CD14-positive monocyte (primary cell): Measurements from ENCODE around the gene CNTN6. TPM values are rescaled to one million over a fixed set of nuclear protein-coding genes. Genes with fewer than 3 reads are reported as not detected.

ENCODE experiments used
- DNase-seq, 3 donors: peaks; one replicate each; pipeline ENCODE4 v3.0.0-alpha.2; 2011 to 2022
- H2AFZ ChIP-seq: 2 replicates; pipeline ENCODE4 v1.6.0; 2012; ENCODE audit warnings: mild to moderate bottlenecking, low read depth, low read length, inconsistent platforms; ENCODE audit not compliant: insufficient read depth, poor library complexity, severe bottlenecking
- H3K27ac ChIP-seq, 2 donors: 1 replicate in 1 of 2; 2 replicates in 1 of 2; pipeline ENCODE4 v1.5.1; 2012 to 2013; ENCODE audit warnings: low read length in 2 of 2, control low read depth in 1 of 2, inconsistent platforms in 1 of 2, low read depth in 1 of 2, mild to moderate bottlenecking in 1 of 2
- H3K27me3 ChIP-seq, 2 donors: one replicate each; pipeline versions ENCODE4 v1.6.0 to v1.6.1; 2011 to 2013; ENCODE audit warnings: low read length in 2 of 2; ENCODE audit not compliant: control insufficient read depth in 2 of 2, insufficient read depth in 2 of 2
- H3K36me3 ChIP-seq, 2 donors: replicated peaks in 1 of 2; 1 replicate in 1 of 2; 2 replicates in 1 of 2; pipeline versions ENCODE4 v1.5.1 to v1.6.1; 2012 to 2013; ENCODE audit warnings: low read length in 2 of 2, control low read depth in 1 of 2, inconsistent platforms in 1 of 2, mild to moderate bottlenecking in 1 of 2; ENCODE audit not compliant: insufficient read depth in 2 of 2, control insufficient read depth in 1 of 2
- H3K4me1 ChIP-seq, 2 donors: 1 replicate in 1 of 2; 2 replicates in 1 of 2; pipeline versions ENCODE4 v1.5.1 to v1.6.1; 2012 to 2013; ENCODE audit warnings: low read length in 2 of 2, control low read depth in 1 of 2, inconsistent platforms in 1 of 2, mild to moderate bottlenecking in 1 of 2, moderate library complexity in 1 of 2; ENCODE audit not compliant: insufficient read depth in 2 of 2, control insufficient read depth in 1 of 2
- H3K4me2 ChIP-seq: replicated peaks from 2 replicates; pipeline ENCODE3; 2012; ENCODE audit warnings: low read length, moderate library complexity, mild to moderate bottlenecking; ENCODE audit not compliant: poor library complexity, severe bottlenecking; ENCODE audit errors: extremely low read depth
- H3K4me3 ChIP-seq, 3 experiments: fragments of 200-600 bp in 1 of 3; sonication (generic) in 1 of 3; replicated peaks in 1 of 3; 1 replicate in 2 of 3; 2 replicates in 1 of 3; pipeline ENCODE4 v1.5.1; 2011 to 2013; ENCODE audit warnings: low read length in 3 of 3, mild to moderate bottlenecking in 3 of 3, control low read depth in 2 of 3, low read depth in 2 of 3, inconsistent platforms in 1 of 3, moderate library complexity in 1 of 3
- H3K79me2 ChIP-seq: 2 replicates; pipeline ENCODE4 v1.6.0; 2012; ENCODE audit warnings: mild to moderate bottlenecking, control low read depth, inconsistent platforms, low read length, moderate library complexity; ENCODE audit not compliant: insufficient read depth
- H3K9ac ChIP-seq: 2 replicates; pipeline ENCODE4 v1.6.0; 2017; ENCODE audit warnings: low read length, mild to moderate bottlenecking; ENCODE audit not compliant: insufficient read depth, poor library complexity, severe bottlenecking
- H3K9me3 ChIP-seq, 2 donors: replicated peaks in 1 of 2; 1 replicate in 1 of 2; 2 replicates in 1 of 2; pipeline versions ENCODE4 v1.5.1 to v1.6.1; 2012 to 2013; ENCODE audit warnings: low read length in 2 of 2, control low read depth in 1 of 2; ENCODE audit not compliant: control insufficient read depth in 1 of 2, insufficient read depth in 1 of 2
- H4K20me1 ChIP-seq: 2 replicates; pipeline ENCODE4 v1.6.0; 2012; ENCODE audit warnings: mild to moderate bottlenecking, low read length, control low read depth, moderate library complexity; ENCODE audit not compliant: insufficient read depth
- H3K27ac Mint-ChIP-seq, 7 donors: one replicate each; pipeline ENCODE4 v1.8.0; 2020; ENCODE audit warnings: mild to moderate bottlenecking in 7 of 7, mixed read lengths in 7 of 7, moderate library complexity in 6 of 7, inconsistent platforms in 2 of 7
- H3K27me3 Mint-ChIP-seq, 3 donors: one replicate each; pipeline ENCODE4 v1.8.0; 2021 to 2022; ENCODE audit warnings: low read depth in 3 of 3, mild to moderate bottlenecking in 3 of 3, mixed read lengths in 3 of 3, moderate library complexity in 3 of 3, inconsistent platforms in 1 of 3
- H3K36me3 Mint-ChIP-seq, 2 donors: one replicate each; pipeline ENCODE4 v1.8.0; 2020; ENCODE audit warnings: mixed read lengths in 2 of 2, inconsistent platforms in 1 of 2, mild to moderate bottlenecking in 1 of 2
- H3K4me1 Mint-ChIP-seq: one replicate; pipeline ENCODE4 v1.8.0; 2020; ENCODE audit warnings: mild to moderate bottlenecking, mixed read lengths
- H3K4me3 Mint-ChIP-seq, 2 donors: one replicate each; pipeline ENCODE4 v1.8.0; 2020; ENCODE audit warnings: mild to moderate bottlenecking in 2 of 2, mixed read lengths in 2 of 2, moderate library complexity in 1 of 2
- H3K9me3 Mint-ChIP-seq, 7 donors: one replicate each; pipeline ENCODE4 v1.8.0; 2020 to 2022; ENCODE audit warnings: mixed read lengths in 7 of 7, mild to moderate bottlenecking in 6 of 7, moderate library complexity in 6 of 7, inconsistent platforms in 2 of 7
- WGBS: methylation state at CpG from one replicate; pipeline ENCODE4 v1.1.5; 2013; ENCODE audit warnings: missing lambda C conversion rate; ENCODE audit not compliant: insufficient coverage; 5-methylcytosine and 5-hydroxymethylcytosine counted together
- intact Hi-C, 2 donors: fragments of 100-400 bp; cut with micrococcal nuclease; formaldehyde crosslinking; loops; one replicate each; pipeline versions ENCODE4 v1.15.0 to v1.15.1; 2023
- polyA plus RNA-seq, 3 donors: library from polyadenylated mRNA; depleted of rRNA in 1 of 3; unstranded in 2 of 3; stranded (reverse) in 1 of 3; fragments of 300-500 nt in 2 of 3; fragments of >200 nt in 1 of 3; fragmentation: Illumina TruSeq in 2 of 3; gene quantifications; 1 replicate in 2 of 3; 2 replicates in 1 of 3; pipeline ENCODE4 v1.2.3, GENCODE V29; 2012 to 2021
- TF ChIP-seq, protein P1 (sequence below): fragments of 200-600 bp; IDR thresholded peaks from one replicate; pipeline ENCODE4 v1.8.0; 2022; ENCODE audit warnings: antibody characterized with exemption, mild to moderate bottlenecking

CNTN6 gene
- polyA plus RNA-seq, 3 donors, result not detected

DNA sequence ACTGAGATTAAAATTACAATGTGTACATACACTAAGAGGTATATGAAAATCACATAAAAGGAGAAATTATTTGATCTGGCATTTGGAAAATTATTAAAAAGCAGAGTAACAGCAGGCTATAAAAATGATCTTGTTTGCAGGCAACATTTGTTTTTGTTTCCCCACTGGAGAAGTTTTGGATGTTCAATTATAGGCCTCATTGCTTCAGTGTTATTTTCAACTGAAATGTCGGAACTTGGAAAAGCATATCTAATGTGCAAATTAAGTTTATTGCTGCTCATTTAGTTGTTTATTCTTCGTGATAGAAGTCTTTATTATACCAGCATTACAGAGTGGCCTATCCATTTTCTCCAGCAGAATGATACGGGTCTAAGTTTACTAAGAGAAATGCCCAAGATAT, 263.3 kb downstream of the CNTN6 start:
- Mint-ChIP-seq H3K9me3 (peaks cover 0 to 3% (median 0%) of the 10 kb centered on the region in 7 donors), H3K36me3 (no peaks in the 10 kb centered on the region), H3K27me3 (no peaks in the 10 kb centered on the region), H3K4me3 (no peak overlapping the region), H3K4me1 (no peaks in the 10 kb centered on the region), H3K27ac (no peak overlapping the region)
- H4K20me1 ChIP-seq, result no peaks in the 10 kb centered on the region
- no peaks in the 10 kb centered on the region for H3K36me3 ChIP-seq
- no peaks in the 10 kb centered on the region for H3K27me3 ChIP-seq
- no peak for DNase-seq
- TF ChIP-seq, protein P1, sequence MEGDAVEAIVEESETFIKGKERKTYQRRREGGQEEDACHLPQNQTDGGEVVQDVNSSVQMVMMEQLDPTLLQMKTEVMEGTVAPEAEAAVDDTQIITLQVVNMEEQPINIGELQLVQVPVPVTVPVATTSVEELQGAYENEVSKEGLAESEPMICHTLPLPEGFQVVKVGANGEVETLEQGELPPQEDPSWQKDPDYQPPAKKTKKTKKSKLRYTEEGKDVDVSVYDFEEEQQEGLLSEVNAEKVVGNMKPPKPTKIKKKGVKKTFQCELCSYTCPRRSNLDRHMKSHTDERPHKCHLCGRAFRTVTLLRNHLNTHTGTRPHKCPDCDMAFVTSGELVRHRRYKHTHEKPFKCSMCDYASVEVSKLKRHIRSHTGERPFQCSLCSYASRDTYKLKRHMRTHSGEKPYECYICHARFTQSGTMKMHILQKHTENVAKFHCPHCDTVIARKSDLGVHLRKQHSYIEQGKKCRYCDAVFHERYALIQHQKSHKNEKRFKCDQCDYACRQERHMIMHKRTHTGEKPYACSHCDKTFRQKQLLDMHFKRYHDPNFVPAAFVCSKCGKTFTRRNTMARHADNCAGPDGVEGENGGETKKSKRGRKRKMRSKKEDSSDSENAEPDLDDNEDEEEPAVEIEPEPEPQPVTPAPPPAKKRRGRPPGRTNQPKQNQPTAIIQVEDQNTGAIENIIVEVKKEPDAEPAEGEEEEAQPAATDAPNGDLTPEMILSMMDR, result no peak
- H3K9ac ChIP-seq, result no peak overlapping the region
- intact Hi-C loops, result no loop called here
- H2AFZ ChIP-seq, result no peak overlapping the region
- H3K4me1 ChIP-seq, result no peaks in the 10 kb centered on the region
- no CpG with 5 or more reads among the region's 3 CpGs for WGBS
- no peak overlapping the region for H3K27ac ChIP-seq
- no peaks in the 10 kb centered on the region for H3K9me3 ChIP-seq
- no peaks in the 10 kb centered on the region for H3K79me2 ChIP-seq
- no peak overlapping the region for H3K4me2 ChIP-seq
- H3K4me3 ChIP-seq, result no peak overlapping the region

DNA sequence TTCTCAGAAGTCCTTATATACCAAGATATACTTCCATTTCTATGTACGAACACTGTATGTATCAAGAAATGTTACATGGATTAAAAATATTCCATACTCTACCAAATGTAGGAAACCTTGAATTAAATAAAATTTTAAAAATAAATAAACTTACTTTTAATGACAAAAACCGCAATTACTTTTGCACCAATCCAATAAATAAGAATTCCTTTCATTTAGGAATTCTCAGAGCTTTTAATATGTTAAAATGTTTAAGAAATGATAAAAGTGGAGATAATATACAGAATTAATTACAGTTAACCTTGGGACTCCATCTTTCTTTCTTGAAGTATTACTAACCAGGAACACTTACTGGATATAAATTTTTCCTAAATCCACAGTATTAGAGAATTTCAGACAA, 272.7 kb downstream of the CNTN6 start:
- Histone ChIP-seq H3K27ac (no peak overlapping the region), H3K4me3 (no peak overlapping the region), H4K20me1 (no peaks in the 10 kb centered on the region), H3K9ac (no peak overlapping the region), H3K4me1 (no peaks in the 10 kb centered on the region), H3K4me2 (no peak overlapping the region), H2AFZ (no peak overlapping the region), H3K79me2 (no peaks in the 10 kb centered on the region), H3K9me3 (peaks cover 2 to 3% of the 10 kb centered on the region in 2 donors), H3K27me3 (no peaks in the 10 kb centered on the region), H3K36me3 (no peaks in the 10 kb centered on the region)
- Mint-ChIP-seq H3K9me3 (peaks cover 0 to 6% (median 3%) of the 10 kb centered on the region in 7 donors), H3K4me3 (no peak overlapping the region), H3K27ac (no peak overlapping the region), H3K36me3 (no peaks in the 10 kb centered on the region), H3K27me3 (no peaks in the 10 kb centered on the region), H3K4me1 (no peaks in the 10 kb centered on the region)
- no peak for DNase-seq
- TF ChIP-seq, protein P1, result no peak
- WGBS, result no CpG with 5 or more reads among the region's 2 CpGs
- intact Hi-C loops, result no loop called here
